GM18526 (cell line): ENCODE measurements around the gene CCR7.

Experiments
- POLR2A ChIP-seq: IDR thresholded peaks from 3 replicates; pipeline ENCODE4 v1.6.1; 2011; ENCODE audit not compliant: insufficient read length; ENCODE audit errors: extremely low read depth

Gene CCR7

DNA sequence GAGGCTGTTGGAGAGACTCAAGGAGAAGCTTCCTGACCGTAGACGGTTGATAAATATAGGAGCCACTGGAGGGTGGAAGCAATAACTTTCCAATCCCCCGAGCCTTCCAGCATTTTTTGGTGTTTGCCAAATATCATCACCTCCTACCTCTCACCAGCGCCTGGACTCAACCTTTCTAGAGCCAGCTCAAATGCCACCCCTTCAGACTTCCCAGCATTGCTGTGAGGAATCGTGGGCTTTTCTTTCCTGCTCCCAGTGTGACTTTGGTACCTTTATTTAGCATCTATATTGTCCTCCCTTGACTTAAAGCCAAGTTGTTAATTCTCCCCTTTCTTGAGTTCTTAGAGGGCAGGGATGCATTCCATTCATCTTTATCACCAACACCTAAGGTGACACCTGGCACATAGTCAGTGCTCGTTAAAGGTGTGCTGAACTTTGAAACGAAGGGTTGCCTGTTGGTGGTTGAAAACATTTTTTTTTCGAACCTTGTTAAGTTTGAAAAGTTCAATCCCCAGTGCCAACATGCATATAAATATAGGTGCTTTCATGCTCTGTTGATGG is 35.3 kb upstream of the CCR7 start:
- TF ChIP-seq POLR2A: no peak

DNA sequence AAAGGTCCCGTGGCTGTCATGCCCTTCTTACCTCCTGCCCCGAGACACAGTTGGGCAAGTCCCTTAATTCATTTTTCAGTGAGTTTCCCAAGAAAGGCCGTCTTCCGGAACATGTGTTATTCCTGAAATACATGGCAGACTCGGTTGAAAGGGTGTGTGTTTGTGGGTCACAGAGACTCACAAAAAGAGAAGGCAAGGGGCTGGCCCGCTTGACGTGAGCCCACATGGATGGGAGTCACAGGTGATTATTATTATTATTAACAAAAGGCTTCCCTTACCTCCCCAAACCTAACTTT is 34.1 kb upstream of the CCR7 start:
- TF ChIP-seq POLR2A: no peak

DNA sequence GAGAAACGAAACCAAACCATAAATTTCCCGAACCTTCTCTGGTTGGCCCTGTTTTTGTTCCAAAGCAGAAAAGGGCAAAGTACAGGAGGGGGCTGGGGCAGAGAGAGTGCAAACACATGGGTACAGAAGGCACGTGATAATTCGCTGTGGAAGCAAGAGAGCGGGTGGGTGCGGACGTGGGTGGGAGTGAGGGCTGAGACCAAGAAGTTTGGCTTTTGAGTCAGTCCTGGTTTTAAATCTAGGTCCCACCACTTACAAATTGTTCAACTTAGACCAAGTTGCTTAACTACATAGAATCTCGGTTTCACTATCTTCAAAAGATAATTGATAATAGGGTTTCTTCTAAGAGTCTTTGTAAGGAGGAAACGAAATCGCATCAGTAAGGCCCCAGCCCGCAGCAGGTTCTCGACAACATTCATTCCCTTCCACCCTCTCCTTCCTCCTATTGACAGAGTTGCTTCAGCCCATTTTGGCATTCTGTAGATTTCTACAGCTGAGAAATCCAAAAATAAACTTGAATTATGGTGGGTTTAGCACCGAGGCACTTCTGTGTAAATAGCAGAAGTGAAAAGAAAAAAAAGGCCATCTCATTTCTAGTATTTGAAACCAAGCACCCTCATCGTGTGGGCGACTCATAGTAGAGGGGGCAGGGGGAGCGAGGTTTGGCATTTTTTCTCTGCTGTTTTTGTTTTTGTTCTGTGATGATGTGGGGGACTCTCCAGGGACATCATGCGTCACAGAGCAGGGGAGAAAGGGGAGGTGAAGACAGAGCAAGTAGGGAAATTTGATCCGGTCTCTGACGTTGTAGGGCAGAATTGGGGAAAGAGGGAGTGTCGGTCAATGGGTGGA is 33.6 kb upstream of the CCR7 start:
- no peak for TF ChIP-seq POLR2A

DNA sequence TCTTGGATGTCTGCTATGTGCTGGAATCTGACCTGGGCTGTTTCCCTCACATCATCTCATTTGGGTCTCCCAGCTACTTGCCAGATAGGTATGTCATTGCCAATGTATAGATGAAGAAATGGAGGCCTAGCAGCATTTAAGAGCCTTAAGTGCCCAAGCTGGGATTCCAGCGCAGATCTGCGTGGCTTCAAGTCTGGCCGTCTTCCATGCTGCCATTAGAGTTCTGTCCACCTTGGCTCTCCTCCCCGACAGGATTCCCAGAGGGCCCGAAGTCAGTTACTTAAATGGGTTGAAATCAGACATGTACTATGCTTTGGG is 33.0 kb upstream of the CCR7 start:
- TF ChIP-seq POLR2A: no peak

DNA sequence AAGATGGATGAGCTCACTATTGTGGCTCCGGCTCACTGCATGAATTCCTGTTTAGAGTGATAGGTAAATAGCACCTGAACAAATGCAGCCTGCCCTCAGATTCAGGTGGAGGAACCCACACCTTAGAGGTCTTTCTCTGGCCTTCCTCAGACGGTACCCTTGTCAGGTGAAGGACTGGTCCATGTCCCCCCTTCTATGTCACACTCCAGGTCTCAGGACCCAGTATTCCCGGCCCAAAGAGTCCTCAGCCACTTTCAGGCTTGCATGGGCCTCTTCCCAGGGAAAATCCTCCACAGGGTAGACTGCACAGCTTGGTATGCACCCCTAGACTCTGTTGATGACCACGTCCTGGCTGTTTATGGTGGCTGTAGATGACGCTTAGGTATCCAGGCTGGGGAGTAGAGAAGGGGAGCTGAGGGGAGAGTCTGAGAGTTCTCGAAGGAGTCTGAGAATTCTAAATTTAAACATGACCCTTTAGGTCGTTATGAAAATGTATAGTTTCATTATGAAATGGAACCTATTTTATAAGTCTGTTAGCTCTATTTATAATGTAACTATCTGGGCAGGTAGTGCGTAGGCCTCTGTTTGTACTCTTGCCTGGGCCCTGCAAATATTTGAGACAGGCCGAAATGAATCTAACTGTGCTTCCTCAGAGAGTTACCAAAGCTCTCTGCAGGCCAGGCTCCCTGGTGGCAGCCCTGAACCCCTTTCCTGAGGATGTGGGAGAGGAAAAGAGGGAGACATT is 32.5 kb upstream of the CCR7 start:
- no peak for TF ChIP-seq POLR2A

DNA sequence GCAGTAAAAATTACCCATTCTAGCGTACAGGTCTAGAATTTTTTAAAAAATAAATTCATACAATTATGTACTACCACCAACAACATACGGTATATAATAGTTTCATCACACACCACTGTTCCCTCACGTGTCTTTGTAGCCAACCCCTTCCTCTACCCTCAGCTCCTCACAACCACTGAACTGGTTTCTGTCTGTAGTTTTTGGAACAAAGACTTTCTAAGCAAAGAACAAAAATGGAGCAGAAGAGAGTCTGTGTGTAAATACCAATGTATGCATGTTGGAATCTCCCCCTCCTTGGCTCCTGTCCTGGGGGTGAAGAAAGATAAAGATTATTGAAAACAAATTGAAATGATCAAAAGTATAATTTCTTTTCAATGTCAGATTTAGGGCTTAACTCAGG is 31.9 kb upstream of the CCR7 start:
- no peak for TF ChIP-seq POLR2A

DNA sequence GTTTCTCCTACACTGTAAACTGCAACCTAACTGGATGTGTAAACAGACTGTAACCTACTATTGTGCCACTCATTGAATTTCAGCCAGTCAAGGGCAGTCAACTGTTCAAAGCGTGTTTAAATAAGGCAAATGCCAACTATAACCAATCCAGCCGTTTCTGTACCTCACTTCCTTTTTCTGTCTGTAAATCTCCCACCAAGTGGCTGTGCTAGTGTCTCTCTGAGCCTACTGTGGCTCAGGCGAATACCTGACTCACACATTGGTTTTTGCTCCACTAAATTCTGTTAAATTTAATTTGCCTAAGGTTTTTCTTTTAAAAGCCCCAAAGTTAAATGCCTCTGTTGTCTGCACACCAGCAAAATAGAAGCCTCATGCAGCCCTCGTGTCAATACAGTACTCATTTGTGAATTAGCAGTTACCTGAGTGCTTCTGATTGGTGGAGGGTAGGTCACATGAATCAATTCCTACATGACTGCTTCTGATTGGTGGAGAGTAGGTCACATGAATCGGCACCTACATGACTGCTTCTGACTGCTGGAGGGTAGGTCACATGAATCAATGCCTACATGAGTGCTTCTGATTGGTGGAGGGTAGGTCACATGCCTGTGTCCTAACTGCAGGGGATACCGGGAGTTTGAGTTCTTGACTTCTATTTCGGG is 31.1 kb upstream of the CCR7 start:
- TF ChIP-seq POLR2A: no peak

DNA sequence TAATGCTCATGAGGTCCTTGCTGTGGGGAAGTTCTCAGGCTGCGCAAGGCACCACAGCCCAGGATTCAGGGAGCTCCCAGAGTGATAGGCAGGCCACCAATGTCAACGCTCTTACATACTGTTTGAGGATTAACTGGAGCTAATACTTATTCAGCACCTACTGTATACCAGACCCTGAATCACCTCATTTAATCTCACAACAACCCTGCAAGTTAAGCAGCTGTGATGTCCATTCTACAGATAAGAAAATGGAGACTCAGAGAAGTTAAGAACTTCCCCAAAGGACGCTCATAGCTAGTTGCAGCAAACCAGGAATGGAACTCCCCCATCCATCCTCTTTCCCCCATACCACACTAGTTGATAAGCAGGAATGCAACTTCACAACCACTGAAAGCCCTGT is 25.5 kb upstream of the CCR7 start:
- no peak for TF ChIP-seq POLR2A

DNA sequence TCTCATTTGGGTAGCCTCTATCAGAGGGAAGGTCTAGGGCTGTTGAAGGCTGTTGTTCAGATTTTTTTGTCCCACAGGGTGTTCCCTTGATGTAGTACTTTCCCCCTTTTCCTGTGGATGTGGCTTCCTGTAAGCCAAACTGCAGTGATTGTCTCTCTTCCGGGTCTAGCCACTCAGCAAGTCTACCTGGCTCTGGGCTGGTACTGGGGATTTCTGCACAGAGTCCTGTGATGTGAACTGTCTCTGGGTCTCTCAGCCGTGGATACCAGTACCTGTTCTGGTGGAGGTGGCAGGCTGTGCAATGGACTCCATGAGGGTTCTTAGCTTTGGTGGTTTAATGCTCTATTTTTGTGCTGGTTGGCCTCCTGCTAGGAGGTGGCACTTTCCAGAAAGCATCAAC is 23.3 kb upstream of the CCR7 start:
- TF ChIP-seq POLR2A: no peak

DNA sequence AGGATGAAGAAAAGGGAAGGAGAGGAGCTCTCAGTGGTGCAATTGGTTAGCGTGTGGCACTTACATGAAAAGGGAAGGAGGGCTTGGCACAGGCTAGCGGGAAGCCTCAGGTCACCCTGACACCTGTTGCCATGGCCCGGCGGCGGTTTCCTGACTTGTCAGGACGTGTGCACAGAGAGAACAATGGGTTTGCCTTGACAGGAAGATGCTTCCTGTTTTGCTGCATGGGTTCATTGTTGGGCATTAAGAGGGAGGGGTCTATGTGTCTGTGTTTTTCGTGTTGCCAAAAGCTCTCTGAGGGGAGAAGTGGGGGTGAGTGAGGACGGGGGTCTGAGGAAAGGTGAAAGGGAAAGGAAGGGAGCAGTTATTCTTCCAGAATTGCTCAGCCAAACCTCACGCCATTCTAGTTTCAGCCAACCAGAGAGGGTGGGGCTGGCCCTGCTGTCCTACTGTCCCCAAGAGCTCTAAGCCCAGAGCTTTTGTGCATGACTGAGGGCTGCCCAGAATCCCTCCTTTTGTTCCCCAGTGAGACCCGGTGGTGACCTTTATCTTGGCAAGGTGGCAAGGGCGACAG is 17.1 kb upstream of the CCR7 start:
- TF ChIP-seq POLR2A: no peak

DNA sequence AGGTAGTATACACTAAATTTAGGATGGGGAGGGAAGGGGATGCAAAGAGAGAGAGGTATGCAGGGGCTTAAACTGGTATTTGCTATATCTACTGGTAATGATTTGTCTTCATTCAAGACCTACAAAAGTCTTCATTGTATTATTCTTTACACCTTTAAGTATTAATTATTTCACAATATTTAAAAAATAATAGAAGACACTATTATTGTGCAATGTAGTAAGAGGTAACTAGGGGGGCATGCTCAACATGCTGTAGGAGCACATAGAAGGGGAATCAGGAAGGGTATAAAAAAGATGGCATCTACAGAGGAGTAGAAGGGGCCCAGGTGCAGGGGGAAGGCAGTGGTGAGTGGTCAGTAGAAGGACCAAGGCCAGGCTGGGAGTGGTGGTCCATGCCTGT is 14.9 kb upstream of the CCR7 start:
- no peak for TF ChIP-seq POLR2A

DNA sequence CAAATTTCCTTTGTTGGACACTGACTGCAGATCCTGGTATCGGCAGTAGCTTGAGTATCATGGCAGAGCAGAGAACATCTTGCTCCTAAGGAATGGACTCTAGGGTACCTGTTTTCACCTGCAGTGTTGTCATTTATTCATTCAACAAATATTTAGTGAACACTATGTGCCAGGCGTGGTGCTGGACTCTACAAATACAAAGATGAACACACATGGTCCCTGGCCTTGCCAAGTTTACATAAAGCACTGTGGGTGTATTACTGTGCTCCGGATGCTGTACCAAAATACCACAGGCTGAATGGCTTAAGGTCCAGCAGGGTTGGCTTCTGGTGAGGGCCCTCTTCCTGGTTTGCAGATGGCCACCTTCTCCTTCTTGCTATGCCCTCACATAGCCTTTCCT is 14.2 kb upstream of the CCR7 start:
- TF ChIP-seq POLR2A: no peak

DNA sequence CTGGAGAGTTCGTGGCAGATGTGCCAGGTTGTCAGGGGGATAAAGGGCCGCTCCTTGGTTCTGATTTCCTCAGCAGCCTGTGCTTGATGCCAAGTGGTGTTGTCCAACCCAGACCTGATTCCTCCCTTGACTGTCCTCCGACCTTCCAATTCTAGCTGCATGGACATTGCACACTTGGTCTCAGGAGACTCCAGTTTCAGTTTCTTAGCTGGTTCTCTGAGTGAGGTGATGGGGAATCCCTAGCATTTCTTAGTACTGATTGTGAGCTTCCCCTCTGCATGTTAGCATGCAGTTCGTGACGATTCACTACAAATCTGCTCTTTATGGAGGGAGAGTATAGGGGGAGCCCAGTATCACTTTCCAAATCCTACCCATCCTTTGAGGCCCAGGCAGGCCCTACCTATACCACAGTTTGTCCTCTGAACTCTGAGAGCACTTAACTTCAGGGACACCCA is 12.4 kb upstream of the CCR7 start:
- TF ChIP-seq POLR2A: no peak

DNA sequence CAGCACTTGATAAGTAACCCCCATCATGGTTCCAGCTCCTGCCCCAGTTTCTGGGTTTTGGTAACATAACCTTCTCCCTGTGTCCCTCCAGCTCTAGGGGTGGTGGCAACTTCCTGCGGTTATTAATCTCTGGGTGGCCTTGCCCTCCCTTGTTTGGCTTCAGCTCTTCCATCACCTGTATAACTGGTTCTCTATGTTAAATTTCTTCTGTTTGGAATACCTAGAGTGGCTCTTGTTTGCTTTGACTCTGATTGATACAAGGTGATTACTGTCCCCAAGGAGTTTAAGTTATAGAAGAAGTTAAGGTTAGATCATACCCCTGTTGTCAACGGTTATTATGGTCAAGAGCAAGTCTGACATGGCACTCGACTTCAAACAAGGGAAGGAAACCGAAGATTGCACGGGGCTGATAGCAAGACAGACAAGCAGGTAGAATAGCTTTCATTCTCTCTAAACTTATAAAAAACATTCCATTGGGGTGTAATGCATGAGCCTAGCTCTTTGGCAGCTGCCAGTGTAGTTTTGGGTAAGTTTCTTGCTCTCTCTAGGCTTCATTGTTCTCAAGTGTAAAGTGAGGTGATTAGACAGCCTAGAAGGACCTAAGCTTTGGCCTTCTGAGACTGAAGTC is 11.0 kb upstream of the CCR7 start:
- no peak for TF ChIP-seq POLR2A

DNA sequence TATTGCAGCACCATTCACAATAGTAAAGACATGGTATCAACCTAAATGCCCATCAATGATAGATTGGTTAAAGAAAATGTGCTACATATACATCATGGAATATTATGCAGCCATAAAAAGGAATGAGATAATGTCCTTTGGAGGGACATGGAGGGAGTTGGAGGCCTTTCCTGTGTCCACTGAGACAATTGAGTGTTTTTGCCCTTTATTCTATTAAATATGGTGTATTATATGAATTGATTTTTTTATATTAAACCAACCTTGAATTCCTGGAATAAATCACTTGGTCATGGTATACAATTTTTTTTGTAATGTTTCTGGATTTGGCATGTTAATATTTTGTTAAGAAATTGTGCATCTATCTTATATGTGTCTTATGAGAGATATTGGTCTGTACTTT is 9.0 kb upstream of the CCR7 start:
- TF ChIP-seq POLR2A: no peak
